GM21529 (cell line): ENCODE data around the gene APBB1IP.
"Not testable (repeated sequence)": the region's sequence is repeated elsewhere in the genome, so short reads cannot be mapped to it uniquely, and the experiment has no call there.

Experiments used
- ATAC-seq: cut with Tn5 transposase; IDR thresholded peaks from one replicate; pipeline ENCODE4 v1.9.1; 2021; ENCODE audit not compliant: unreplicated experiment

Gene APBB1IP

GRCh38 chr10:26440088-26440470 lies 1.9 kb downstream of the APBB1IP start:
- no peak for ATAC-seq

- no peak for ATAC-seq
Observed at GRCh38 chr10:26441491-26442214, 3.5 kb downstream of the APBB1IP start.

- no peak for ATAC-seq
Observed at GRCh38 chr10:26445411-26446031, 7.4 kb downstream of the APBB1IP start.

DNA sequence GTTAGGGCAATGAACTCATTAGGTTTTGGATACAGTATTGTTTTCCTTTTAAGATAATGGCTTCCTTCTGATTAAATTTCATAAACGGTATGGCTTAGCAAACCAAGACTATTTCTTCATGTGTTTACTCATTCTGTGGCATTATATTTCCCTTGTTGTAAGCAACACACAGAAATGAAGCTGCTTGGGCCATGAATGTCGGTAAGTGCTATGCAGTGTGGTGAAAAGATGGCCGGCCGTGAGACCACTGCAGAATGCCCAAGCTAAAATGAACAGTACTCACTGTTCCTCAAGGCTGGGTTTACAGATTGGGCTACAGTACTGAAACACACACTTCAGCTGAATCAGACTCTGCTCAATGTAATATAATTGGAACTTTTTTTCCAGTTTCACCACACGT lies 8.1 kb downstream of the APBB1IP start:
- ATAC-seq = no peak

DNA sequence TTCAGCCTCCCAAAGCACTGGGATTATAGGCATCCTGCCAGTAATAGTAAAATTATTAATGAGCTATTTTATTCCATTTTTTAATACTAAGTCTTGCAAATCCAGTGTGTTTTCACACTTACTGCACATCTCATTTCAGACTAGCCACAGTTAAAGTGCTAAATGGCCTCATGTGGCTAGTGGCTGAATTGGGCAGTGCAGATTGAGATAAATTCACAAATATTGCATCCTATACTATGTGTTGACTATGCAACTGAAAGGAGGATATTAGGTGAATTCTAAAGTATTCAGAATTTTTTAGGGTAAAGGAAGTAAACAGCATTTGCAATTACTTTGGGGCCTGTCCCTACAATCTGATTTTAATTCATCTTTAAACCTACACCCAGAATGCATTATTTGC lies 10.2 kb downstream of the APBB1IP start:
- peak; percentile 31 for ATAC-seq

GRCh38 chr10:26448706-26449435 lies 10.7 kb downstream of the APBB1IP start:
- peak; percentile 84 for ATAC-seq

GRCh38 chr10:26449726-26450125 lies 11.6 kb downstream of the APBB1IP start:
- no peak for ATAC-seq

- ATAC-seq = no peak
Observed at GRCh38 chr10:26451903-26452302, 13.8 kb downstream of the APBB1IP start.

GRCh38 chr10:26453850-26454249 lies 15.7 kb downstream of the APBB1IP start:
- ATAC-seq = no peak

GRCh38 chr10:26454891-26455290 lies 16.8 kb downstream of the APBB1IP start:
- ATAC-seq = no peak

DNA sequence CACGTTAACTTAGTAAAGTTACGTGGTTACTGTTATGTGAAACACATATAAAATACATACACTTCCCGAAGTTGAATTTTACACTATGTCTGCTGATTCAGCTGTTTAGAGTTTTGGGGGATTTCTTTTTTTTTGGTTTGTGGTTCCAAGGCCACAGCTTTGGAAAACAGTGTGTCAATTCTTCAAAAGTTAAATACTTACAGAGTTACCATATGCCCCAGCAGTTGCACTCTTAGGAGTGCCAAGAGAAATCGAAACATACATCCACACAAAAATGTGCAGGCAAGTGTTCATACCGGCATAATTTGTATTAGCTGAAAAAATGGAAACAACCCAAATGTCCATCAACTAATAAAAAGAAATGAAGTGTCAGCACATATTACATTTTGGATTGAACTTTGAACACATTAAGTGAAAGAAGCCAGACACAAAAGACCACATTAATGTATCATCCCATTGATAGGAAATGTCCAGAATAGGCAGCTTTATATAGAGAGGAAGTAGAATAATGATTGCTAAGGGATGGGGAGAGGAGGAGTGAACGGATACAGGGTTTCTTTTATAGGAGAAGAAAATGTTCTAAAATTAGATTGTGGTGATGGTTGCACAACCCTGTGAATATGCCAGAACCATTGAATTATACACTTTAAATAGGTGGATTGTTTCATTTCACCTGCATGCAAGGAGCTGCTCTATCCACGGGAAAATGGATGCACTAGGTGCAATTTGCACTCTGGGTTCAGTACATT lies 17.6 kb downstream of the APBB1IP start:
- no peak for ATAC-seq

DNA sequence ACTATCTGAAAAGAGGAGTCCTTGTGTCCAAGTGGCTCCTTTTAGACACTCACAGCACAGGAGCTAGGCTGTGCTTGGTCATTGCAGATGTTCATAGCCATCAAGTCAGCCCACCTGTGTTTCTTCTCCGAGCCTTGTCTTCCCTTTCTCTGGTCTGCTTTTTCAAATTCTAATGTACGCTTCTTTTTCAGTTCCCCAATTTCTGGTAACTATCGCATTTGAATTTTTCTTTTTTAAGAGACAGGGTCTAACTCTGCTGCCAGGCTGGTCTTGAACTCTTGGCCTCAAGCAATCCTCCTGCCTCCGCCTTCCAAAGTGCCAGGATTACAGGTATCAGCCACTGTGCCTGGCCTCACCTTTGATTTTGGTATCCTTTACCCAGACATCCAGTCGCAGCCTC lies 18.9 kb downstream of the APBB1IP start:
- ATAC-seq = peak; percentile 92

- ATAC-seq = no peak
Observed at GRCh38 chr10:26460736-26461135, 22.6 kb downstream of the APBB1IP start.

- no peak for ATAC-seq
Observed at GRCh38 chr10:26463986-26464385, 25.8 kb downstream of the APBB1IP start.

DNA sequence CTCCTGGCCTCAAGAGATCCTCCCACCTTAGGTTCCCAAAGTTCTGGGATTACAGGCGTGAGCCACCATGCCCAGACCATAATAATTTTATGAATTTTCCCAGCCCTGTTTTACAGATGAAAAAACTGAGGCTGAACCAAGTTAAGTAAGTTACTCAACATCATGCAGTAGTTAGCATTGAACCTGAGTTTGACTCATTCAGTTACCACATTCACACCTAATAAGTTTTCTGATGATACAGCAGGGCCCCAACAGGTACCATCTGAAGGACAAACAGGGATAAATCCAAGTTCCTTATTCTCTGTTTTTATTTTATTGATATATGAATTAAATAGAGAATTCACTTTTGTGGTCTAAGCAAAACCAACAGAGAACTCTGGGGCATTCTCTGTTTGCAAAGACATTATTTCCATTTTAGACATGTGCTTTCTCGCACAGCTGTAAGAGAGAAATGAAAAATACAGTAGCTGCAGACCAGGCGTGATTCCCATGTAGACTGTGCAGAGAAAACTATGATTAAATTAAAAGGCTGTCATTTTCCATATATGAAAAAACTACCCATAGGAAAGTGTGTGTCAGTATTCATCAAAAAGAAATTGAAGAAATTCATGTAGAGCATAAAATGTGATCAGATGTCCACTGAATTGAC lies 26.6 kb downstream of the APBB1IP start:
- peak; percentile 43 for ATAC-seq

GRCh38 chr10:26466531-26466930 lies 28.4 kb downstream of the APBB1IP start:
- not testable (repeated sequence) for ATAC-seq

DNA sequence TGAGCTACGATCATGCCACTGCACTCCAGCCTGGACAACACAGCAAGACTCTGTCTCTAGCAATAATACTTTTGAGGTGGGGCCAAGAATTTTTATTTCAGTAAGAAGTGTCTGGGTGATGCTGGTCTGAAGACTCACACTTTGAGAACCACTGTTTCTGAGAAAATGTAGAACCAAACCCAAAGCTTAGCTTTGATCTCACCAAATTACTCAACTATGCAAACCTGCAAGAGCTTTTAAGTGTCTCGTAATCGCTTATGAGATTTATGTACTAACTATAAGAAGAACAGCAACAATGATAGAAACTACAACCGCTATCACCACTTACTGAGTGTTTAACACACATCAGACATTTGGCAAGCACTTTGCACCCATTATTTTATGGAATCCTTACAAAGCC lies 29.5 kb downstream of the APBB1IP start:
- peak; percentile 30 for ATAC-seq

GRCh38 chr10:26468291-26468690 lies 30.1 kb downstream of the APBB1IP start:
- no peak for ATAC-seq

GRCh38 chr10:26468700-26469099 lies 30.6 kb downstream of the APBB1IP start:
- ATAC-seq = peak; percentile 56

DNA sequence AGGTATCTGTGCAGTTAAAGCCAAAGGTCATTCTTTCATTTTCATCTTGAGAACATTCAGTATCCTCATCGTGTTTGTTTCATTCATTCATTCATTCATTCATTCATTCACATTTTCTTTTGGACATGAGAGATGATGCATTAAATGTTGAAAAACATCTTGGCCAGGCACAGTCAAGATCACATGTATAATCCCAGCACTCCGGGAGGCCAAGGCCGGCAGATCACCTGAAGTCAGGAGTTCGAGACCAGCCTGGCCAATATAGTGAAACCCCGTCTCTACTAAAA lies 34.3 kb downstream of the APBB1IP start:
- ATAC-seq = no peak

- no peak for ATAC-seq
Observed at GRCh38 chr10:26474026-26474425, 35.9 kb downstream of the APBB1IP start.
